ENCODE measurements around the gene TMEM243.
"Not testable (repeated sequence)": the region's sequence is repeated elsewhere in the genome, so short reads cannot be mapped to it uniquely, and the experiment has no call there.

- TF ChIP-seq CHCHD3 (CRISPR knock-in tag; IDR thresholded peaks at IDR 0.05); KLF6 (CRISPR knock-in tag; IDR thresholded peaks at IDR 0.05); POLR2AphosphoS5 (IDR thresholded peaks at IDR 0.05; ENCODE audit: low read depth, low read length); FOXM1 (CRISPR knock-in tag; IDR thresholded peaks at IDR 0.05); TAF1 (CRISPR knock-in tag; IDR thresholded peaks at IDR 0.05); ZFP41 (CRISPR knock-in tag; IDR thresholded peaks at IDR 0.05; ENCODE audit: borderline replicate concordance): not testable (repeated sequence)
Observed at GRCh38 chr7:87203929-87204328, 15.6 kb downstream of the TMEM243 start.
